C4-2B (cell line): ENCODE results near the gene DBP.

Source experiments
- H3K27ac ChIP-seq: fragments of 450-650 bp; 2 replicates; pipeline ENCODE4 v1.5.1; 2017
- ZFX ChIP-seq: fragments of 450-650 bp; IDR thresholded peaks from 2 replicates; pipeline ENCODE4 v1.6.1; 2017
- TF ChIP-seq, protein P1 (sequence below): fragments of 450-650 bp; conservative IDR thresholded peaks from 2 replicates; pipeline ENCODE4 v1.5.1; 2017; ENCODE audit warnings: mild to moderate bottlenecking

The DBP gene

GRCh38 chr19:48616491-48617056 is 20.6 kb downstream of the DBP start:
- peak overlapping the region; percentile 96; the same call in 1 of the 2 replicates for H3K27ac ChIP-seq
- TF ChIP-seq ZFX = no peak
- TF ChIP-seq, protein P1, sequence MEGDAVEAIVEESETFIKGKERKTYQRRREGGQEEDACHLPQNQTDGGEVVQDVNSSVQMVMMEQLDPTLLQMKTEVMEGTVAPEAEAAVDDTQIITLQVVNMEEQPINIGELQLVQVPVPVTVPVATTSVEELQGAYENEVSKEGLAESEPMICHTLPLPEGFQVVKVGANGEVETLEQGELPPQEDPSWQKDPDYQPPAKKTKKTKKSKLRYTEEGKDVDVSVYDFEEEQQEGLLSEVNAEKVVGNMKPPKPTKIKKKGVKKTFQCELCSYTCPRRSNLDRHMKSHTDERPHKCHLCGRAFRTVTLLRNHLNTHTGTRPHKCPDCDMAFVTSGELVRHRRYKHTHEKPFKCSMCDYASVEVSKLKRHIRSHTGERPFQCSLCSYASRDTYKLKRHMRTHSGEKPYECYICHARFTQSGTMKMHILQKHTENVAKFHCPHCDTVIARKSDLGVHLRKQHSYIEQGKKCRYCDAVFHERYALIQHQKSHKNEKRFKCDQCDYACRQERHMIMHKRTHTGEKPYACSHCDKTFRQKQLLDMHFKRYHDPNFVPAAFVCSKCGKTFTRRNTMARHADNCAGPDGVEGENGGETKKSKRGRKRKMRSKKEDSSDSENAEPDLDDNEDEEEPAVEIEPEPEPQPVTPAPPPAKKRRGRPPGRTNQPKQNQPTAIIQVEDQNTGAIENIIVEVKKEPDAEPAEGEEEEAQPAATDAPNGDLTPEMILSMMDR = no peak

DNA sequence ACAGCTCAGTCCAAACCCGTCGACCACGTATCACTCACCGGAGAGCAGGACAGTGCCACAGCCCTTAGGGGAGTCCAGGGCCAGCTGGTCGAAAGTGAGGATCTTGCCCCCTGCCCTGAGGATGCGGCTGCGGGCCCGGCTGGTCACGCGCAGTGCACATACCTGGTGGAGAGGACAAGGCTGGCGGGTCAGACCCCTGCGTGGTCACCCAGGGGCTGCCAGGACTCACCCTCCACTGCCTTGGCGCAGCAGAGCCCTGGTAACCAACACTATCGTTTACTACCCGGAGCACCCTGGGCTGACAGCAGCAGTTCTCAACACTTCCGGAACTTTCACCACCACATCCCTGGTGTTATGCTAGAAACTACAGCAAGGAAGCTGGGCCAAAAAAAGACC is 21.1 kb downstream of the DBP start:
- peak overlapping the region; percentile 8; the same call in 1 of the 2 replicates for H3K27ac ChIP-seq
- TF ChIP-seq ZFX = no peak
- TF ChIP-seq, protein P1 = no peak

DNA sequence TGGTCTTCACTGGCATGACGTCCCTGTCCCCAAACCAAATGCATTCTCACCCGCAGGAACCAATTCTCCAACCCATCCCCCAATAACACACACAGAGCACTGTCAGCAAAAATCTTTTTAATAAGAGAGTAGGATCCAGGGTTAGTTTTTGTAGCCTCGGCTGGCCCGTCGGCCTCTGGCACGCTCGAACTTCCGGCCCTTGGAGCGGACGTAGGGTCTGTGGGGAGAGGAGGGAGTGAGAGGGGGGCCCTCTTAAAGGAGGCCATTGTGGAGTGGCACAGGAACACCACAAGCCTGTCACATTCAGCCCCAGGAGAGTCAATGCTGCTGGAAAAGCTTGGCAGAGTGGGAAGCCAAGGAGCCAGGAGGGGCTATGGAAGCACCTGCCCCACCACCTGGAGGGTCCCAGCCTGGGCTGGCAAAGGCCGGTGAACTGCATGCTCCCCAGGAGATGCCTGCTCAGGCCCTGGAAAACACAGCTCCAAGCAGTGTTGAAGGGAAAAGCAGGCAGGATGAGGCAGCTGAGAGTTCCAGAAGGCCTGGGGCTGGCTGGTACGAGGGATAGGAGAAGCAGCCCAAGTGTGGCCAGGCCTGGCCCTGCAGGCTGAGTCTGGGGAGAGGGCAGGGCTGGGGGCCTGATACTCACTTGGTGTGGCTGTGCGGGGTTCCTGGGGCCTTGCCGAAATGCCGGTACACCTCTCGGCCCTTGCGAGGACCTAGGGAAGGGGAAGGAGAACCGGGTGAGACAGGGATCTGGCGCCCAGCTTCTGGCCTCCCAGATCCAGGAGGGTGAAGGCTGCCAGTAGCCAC is 21.7 kb downstream of the DBP start:
- no peak for TF ChIP-seq ZFX
- TF ChIP-seq, protein P1 = no peak
- peak overlapping the region; percentile 8; the same call in 1 of the 2 replicates for H3K27ac ChIP-seq

DNA sequence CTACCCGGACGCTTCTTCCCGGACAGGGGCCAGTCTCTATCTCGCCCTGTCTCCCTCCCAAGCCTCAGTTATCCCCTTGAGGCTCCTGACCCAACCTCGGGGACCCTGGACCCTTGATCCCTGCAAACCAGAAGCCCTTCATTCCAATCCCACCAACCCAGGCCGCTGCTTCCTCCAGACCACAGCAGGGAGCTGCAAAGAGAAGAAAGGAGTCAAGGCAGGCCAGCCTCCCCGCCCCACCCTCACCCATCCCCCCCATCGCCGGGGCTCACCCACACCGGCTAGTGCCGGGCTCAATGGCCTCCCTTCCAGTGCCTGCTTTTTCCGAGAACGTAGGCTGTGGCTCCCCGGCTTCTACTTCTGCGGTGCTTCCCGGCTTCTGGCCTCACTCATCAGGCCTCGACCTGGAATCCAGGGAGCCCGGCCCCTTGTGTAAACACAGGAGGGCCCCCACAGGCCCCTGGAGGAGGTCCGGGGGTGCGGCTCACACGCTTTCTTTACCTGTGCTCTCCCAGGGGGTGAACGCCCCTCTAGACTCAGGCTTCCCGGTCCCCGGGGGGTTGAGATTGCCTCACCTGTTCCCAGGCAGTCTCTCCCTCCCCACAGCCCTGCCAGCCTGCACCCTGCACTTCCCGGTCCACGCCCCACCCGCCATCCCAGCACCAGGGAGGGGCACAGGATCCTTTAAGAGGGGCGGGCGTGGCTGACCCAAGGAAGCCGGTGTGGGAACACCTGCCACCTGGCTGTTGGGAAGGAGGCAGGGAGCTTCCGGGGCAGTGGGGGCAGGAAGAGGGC is 22.5 kb downstream of the DBP start, which contains the start of gene FAM83E:
Gene FAM83E, minus strand, starts transcription at position 641 of the 795 bp plus-strand sequence. CDS start 1,704 bp downstream, outside the sequence.
- no peak for TF ChIP-seq ZFX
- TF ChIP-seq, protein P1 = no peak
- H3K27ac ChIP-seq = peak within 1 kb of the TSS; percentile 8; the same call in 1 of the 2 replicates

DNA sequence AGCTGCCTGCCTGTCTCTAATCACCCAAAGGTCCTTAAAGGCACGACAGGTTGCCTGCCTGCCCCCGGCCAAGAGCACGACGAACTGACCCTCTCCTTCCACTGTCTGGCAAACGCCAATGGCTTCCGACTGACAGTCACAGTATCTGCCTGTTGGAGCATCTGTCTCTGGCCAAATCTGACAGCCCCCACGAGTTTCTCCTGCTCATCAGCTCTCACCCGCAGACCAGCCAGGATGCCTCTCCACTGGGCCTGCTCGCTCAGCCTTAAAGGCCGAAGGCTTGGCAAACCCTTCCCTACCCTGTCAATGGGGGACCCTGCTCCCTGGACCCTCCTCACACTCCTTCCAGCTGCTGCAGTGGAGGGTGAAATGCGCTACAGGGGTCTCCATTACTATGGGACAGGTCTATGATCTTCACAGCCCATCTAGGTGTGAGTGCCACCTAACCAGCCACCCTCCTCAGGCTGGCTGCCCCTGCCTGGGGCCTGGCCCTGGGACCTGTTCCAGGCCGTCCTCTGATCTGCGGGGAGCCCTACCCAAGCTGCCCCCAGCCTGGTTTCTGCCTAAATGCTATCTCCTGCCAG is 23.2 kb downstream of the DBP start:
- H3K27ac ChIP-seq = peak overlapping the region; percentile 3; the same call in 1 of the 2 replicates

GRCh38 chr19:48613024-48613851 is 23.9 kb downstream of the DBP start:
- no peak for TF ChIP-seq ZFX
- TF ChIP-seq, protein P1 = no peak
- H3K27ac ChIP-seq = peak overlapping the region; percentile 3; the same call in 1 of the 2 replicates

More for the DNA sequence above, 23.2 kb downstream of the DBP start:
- TF ChIP-seq, protein P1 = no peak
- no peak for TF ChIP-seq ZFX
